Panc1 (cell line): ENCODE results near the gene KLHDC8A. TPM values are rescaled to one million over a fixed set of nuclear protein-coding genes. Genes with fewer than 3 reads are reported as not detected.

Source experiments
- ATAC-seq: fragments of 200-7000 bp; cut with Tn5 transposase; 2 replicates; pipeline ENCODE4 v1.9.1; 2020; ENCODE audit warnings: mild to moderate bottlenecking, moderate library complexity
- BruUV-seq: library from RNA; stranded (reverse); fragments of 400-500 nt; replicated peaks from 2 replicates; lab custom pipeline; 2021; lab: Mats Ljungman, UMichigan
- CTCF ChIA-PET: fragments of 300-600 bp; sonication (Branson Sonifier 250); formaldehyde crosslinking; loops from one replicate; lab custom pipeline; 2022; ENCODE audit warnings: antibody characterized with exemption; lab: Charles Lee
- POLR2A ChIA-PET: fragments of 300-600 bp; sonication (Branson Sonifier 250); formaldehyde crosslinking; loops from one replicate; lab custom pipeline; 2022; ENCODE audit warnings: antibody characterized with exemption; lab: Charles Lee
- DNase-seq: peaks from one replicate; pipeline ENCODE4 v3.0.0-alpha.2; 2010; ENCODE audit warnings: low read depth, low spot score
- H3K27ac ChIP-seq: 2 replicates; pipeline ENCODE4 v1.5.1; 2011; ENCODE audit warnings: mild to moderate bottlenecking, low read length, inconsistent platforms
- H3K27me3 ChIP-seq: fragments of 200-500 bp; sonication (Bioruptor generic); 2 replicates; pipeline ENCODE4 v1.6.0; 2014; ENCODE audit warnings: low read length, inconsistent platforms; ENCODE audit not compliant: control insufficient read depth, insufficient read depth
- H3K36me3 ChIP-seq: fragments of 200-500 bp; sonication (Bioruptor generic); 2 replicates; pipeline ENCODE4 v1.5.1; 2014; ENCODE audit warnings: inconsistent platforms, mild to moderate bottlenecking, low read length, moderate library complexity; ENCODE audit not compliant: control insufficient read depth, insufficient read depth
- H3K4me1 ChIP-seq: 2 replicates; pipeline ENCODE4 v1.5.1; 2011; ENCODE audit warnings: inconsistent platforms, mild to moderate bottlenecking, low read length, moderate library complexity; ENCODE audit not compliant: control insufficient read depth, insufficient read depth
- H3K4me3 ChIP-seq, 2 experiments: 2 replicates each; pipeline ENCODE4 v1.5.1; 2011 to 2012; ENCODE audit warnings: low read depth in 2 of 2, low read length in 2 of 2, mild to moderate bottlenecking in 2 of 2, inconsistent platforms in 1 of 2, moderate library complexity in 1 of 2
- H3K9me3 ChIP-seq: fragments of 200-500 bp; sonication (Bioruptor generic); 2 replicates; pipeline ENCODE4 v1.5.1; 2014; ENCODE audit warnings: low read depth, mild to moderate bottlenecking, inconsistent platforms, low read length, moderate library complexity; ENCODE audit not compliant: control insufficient read depth, insufficient read depth
- CTCF ChIP-seq: fragments of 450-650 bp; IDR thresholded peaks from 2 replicates; pipeline ENCODE4 v1.5.1; 2017; ENCODE audit warnings: mild to moderate bottlenecking
- POLR2AphosphoS5 ChIP-seq: IDR thresholded peaks from 2 replicates; pipeline ENCODE4 v1.6.1; 2012; ENCODE audit warnings: mild to moderate bottlenecking, low read depth, low read length, moderate library complexity
- SIN3A ChIP-seq: IDR thresholded peaks from 2 replicates; pipeline ENCODE4 v1.6.1; 2012; ENCODE audit warnings: low read depth, mild to moderate bottlenecking, low read length, moderate library complexity, borderline replicate concordance; ENCODE audit not compliant: insufficient read depth
- TCF7L2 ChIP-seq: IDR thresholded peaks from 2 replicates; pipeline ENCODE4 v1.6.1; 2011; ENCODE audit warnings: mild to moderate bottlenecking, low read depth, low read length, inconsistent platforms
- in situ Hi-C: cut with HindIII; loops from 2 replicates; pipeline ENCODE4 v1.10.0; 2016; ENCODE audit warnings: low sequenced_read_pairs, low pct_unique_long_range_greater_than_20kb
- intact Hi-C: fragments of 100-400 bp; cut with micrococcal nuclease; formaldehyde crosslinking; loops from one replicate; pipeline ENCODE4 v1.10.0; 2022; ENCODE audit not compliant: unreplicated experiment
- total RNA-seq: library from RNA; stranded (reverse); gene quantifications from one replicate; pipeline ENCODE4 v1.2.1, GENCODE V29; 2021; ENCODE audit not compliant: unreplicated experiment
- TF ChIP-seq, protein P1 (sequence below), 2 experiments: IDR thresholded peaks; 2 replicates each; pipeline ENCODE4 v1.6.1; 2011 to 2012; ENCODE audit warnings: low read depth in 2 of 2, control low read depth in 1 of 2, low read length in 1 of 2, mild to moderate bottlenecking in 1 of 2, moderate library complexity in 1 of 2; ENCODE audit not compliant: insufficient read depth in 1 of 2

KLHDC8A gene
- total RNA-seq, 1 experiment from 2014 or later = 0.31 TPM

- H3K36me3 ChIP-seq = no peaks in the 10 kb centered on the region
- CTCF ChIA-PET = interaction anchor here (0.5 kb wide), 1 partner anchor 286 kb away, joined by 3 read pairs; no protein-coding TSS in a partner anchor
- TF ChIP-seq SIN3A (no peak), CTCF (no peak), POLR2AphosphoS5 (no peak), TCF7L2 (no peak)
- TF ChIP-seq, protein P1, sequence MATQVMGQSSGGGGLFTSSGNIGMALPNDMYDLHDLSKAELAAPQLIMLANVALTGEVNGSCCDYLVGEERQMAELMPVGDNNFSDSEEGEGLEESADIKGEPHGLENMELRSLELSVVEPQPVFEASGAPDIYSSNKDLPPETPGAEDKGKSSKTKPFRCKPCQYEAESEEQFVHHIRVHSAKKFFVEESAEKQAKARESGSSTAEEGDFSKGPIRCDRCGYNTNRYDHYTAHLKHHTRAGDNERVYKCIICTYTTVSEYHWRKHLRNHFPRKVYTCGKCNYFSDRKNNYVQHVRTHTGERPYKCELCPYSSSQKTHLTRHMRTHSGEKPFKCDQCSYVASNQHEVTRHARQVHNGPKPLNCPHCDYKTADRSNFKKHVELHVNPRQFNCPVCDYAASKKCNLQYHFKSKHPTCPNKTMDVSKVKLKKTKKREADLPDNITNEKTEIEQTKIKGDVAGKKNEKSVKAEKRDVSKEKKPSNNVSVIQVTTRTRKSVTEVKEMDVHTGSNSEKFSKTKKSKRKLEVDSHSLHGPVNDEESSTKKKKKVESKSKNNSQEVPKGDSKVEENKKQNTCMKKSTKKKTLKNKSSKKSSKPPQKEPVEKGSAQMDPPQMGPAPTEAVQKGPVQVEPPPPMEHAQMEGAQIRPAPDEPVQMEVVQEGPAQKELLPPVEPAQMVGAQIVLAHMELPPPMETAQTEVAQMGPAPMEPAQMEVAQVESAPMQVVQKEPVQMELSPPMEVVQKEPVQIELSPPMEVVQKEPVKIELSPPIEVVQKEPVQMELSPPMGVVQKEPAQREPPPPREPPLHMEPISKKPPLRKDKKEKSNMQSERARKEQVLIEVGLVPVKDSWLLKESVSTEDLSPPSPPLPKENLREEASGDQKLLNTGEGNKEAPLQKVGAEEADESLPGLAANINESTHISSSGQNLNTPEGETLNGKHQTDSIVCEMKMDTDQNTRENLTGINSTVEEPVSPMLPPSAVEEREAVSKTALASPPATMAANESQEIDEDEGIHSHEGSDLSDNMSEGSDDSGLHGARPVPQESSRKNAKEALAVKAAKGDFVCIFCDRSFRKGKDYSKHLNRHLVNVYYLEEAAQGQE (IDR thresholded peaks at IDR 0.05; ENCODE audit: insufficient read depth in 1 of 2, low read depth in 2 of 2, low read length in 1 of 2) = no peak
- no peak overlapping the region for H3K4me3 ChIP-seq
- intact Hi-C loops = no loop called here
- no peaks in the 10 kb centered on the region for H3K9me3 ChIP-seq
- BruUV-seq = no TSS peak
- POLR2A ChIA-PET = no interaction called here
- DNase-seq = no peak
- no peak for ATAC-seq
- no peak overlapping the region for H3K27ac ChIP-seq
- H3K4me1 ChIP-seq = no peaks in the 10 kb centered on the region
- H3K27me3 ChIP-seq = 0 out of 2 replicates have a peak, but pooled peaks cover 2% of the 10 kb centered on the region
- in situ Hi-C loops = no loop called here
Measured at GRCh38 chr1:205371871-205372660, 15.3 kb upstream of the KLHDC8A start.

DNA sequence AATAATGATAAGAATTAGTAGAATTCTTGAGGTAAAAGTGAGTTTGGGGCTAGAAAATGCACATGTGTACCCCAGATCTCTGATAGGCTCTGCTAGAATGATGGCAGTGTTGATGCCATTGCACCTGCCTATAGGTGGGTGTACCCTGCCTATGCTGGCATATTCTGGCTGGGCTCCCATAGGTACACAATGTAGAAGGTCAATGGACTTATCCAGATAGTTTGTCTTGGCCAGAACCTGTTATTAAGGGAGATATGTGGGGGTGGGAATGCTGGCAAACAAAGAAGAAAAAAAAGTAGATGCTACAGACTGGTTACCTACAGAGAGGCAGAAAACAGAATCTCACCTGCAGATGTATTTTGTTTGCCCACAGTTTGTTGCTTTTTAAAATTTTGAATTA is 14.1 kb upstream of the KLHDC8A start:
- no peaks in the 10 kb centered on the region for H3K9me3 ChIP-seq
- H3K27ac ChIP-seq = no peak overlapping the region
- no TSS peak for BruUV-seq
- in situ Hi-C loops = no loop called here
- ChIA-PET CTCF (no interaction called here), POLR2A (no interaction called here)
- H3K27me3 ChIP-seq = 0 out of 2 replicates have a peak, but pooled peaks cover 2% of the 10 kb centered on the region
- DNase-seq (no peak), ATAC-seq (no peak)
- H3K36me3 ChIP-seq = no peaks in the 10 kb centered on the region
- H3K4me1 ChIP-seq = no peaks in the 10 kb centered on the region
- TF ChIP-seq, protein P1 (IDR thresholded peaks at IDR 0.05; ENCODE audit: insufficient read depth in 1 of 2, low read depth in 2 of 2, low read length in 1 of 2) = no peak
- no peak for TF ChIP-seq CTCF
- no peak for TF ChIP-seq SIN3A
- no peak for TF ChIP-seq POLR2AphosphoS5
- TF ChIP-seq TCF7L2 = no peak
- intact Hi-C loops = no loop called here
- no peak overlapping the region for H3K4me3 ChIP-seq
